ENCODE results near the gene SETBP1. TPM values are rescaled to one million over a fixed set of nuclear protein-coding genes. Genes with fewer than 3 reads are reported as not detected.

SETBP1 gene
- total RNA-seq, 1 experiment from 2014 or later = 11.9 TPM

- H3K9me3 ChIP-seq (replicated peaks) = no peaks in the 10 kb centered on the region
- no peaks in the 10 kb centered on the region for H3K27me3 ChIP-seq
- H3K4me1 ChIP-seq = peaks cover 46% of the 10 kb centered on the region
- no peak overlapping the region for H3K27ac ChIP-seq
- no peaks in the 10 kb centered on the region for H3K36me3 ChIP-seq
- H3K4me3 ChIP-seq = no peak overlapping the region
- no peak for DNase-seq
Observed at GRCh38 chr18:44726059-44726421, 45.4 kb downstream of the SETBP1 start.

- H3K36me3 ChIP-seq = no peaks in the 10 kb centered on the region
- H3K4me1 ChIP-seq = peaks cover 40% of the 10 kb centered on the region
- no peak for DNase-seq
- no peak overlapping the region for H3K27ac ChIP-seq
- no peaks in the 10 kb centered on the region for H3K9me3 ChIP-seq (replicated peaks)
- no peaks in the 10 kb centered on the region for H3K27me3 ChIP-seq
- H3K4me3 ChIP-seq = no peak overlapping the region
Observed at GRCh38 chr18:44727291-44727690, 46.6 kb downstream of the SETBP1 start.

GRCh38 chr18:44729631-44730101 is 49.0 kb downstream of the SETBP1 start:
- peak in 1 of 2 experiments; percentile 15 for DNase-seq
- peaks cover 37% of the 10 kb centered on the region for H3K4me1 ChIP-seq

GRCh38 chr18:44730803-44731529 is 50.3 kb downstream of the SETBP1 start:
- DNase-seq = no peak
- H3K36me3 ChIP-seq = no peaks in the 10 kb centered on the region
- H3K9me3 ChIP-seq (replicated peaks) = no peaks in the 10 kb centered on the region
- no peaks in the 10 kb centered on the region for H3K27me3 ChIP-seq
- H3K4me1 ChIP-seq = peaks cover 30% of the 10 kb centered on the region
- no peak overlapping the region for H3K27ac ChIP-seq
- H3K4me3 ChIP-seq = no peak overlapping the region

More at GRCh38 chr18:44729631-44730101, 49.0 kb downstream of the SETBP1 start:
- Histone ChIP-seq H3K4me3 (no peak overlapping the region), H3K27ac (no peak overlapping the region), H3K27me3 (no peaks in the 10 kb centered on the region), H3K36me3 (no peaks in the 10 kb centered on the region), H3K9me3 (replicated peaks) (no peaks in the 10 kb centered on the region)

GRCh38 chr18:44731530-44732237 is 51.0 kb downstream of the SETBP1 start:
- no peak overlapping the region for H3K4me3 ChIP-seq
- H3K9me3 ChIP-seq (replicated peaks) = no peaks in the 10 kb centered on the region
- peaks cover 30% of the 10 kb centered on the region for H3K4me1 ChIP-seq
- H3K36me3 ChIP-seq = no peaks in the 10 kb centered on the region
- H3K27ac ChIP-seq = no peak overlapping the region
- no peak for DNase-seq
- no peaks in the 10 kb centered on the region for H3K27me3 ChIP-seq

GRCh38 chr18:44732238-44732563 is 51.5 kb downstream of the SETBP1 start:
- H3K36me3 ChIP-seq = no peaks in the 10 kb centered on the region

GRCh38 chr18:44732599-44732998 is 51.9 kb downstream of the SETBP1 start:
- no peak overlapping the region for H3K4me3 ChIP-seq
- H3K36me3 ChIP-seq = no peaks in the 10 kb centered on the region
- H3K27me3 ChIP-seq = no peaks in the 10 kb centered on the region
- H3K27ac ChIP-seq = no peak overlapping the region
- H3K4me1 ChIP-seq = peaks cover 30% of the 10 kb centered on the region
- no peaks in the 10 kb centered on the region for H3K9me3 ChIP-seq (replicated peaks)
- peak in 1 of 2 experiments; percentile 28 for DNase-seq

More at GRCh38 chr18:44732238-44732563, 51.5 kb downstream of the SETBP1 start:
- Histone ChIP-seq H3K27me3 (no peaks in the 10 kb centered on the region), H3K9me3 (replicated peaks) (no peaks in the 10 kb centered on the region), H3K27ac (no peak overlapping the region), H3K4me3 (no peak overlapping the region), H3K4me1 (peaks cover 30% of the 10 kb centered on the region)
- no peak for DNase-seq

GRCh38 chr18:44733069-44733753 is 52.5 kb downstream of the SETBP1 start:
- peaks cover 30% of the 10 kb centered on the region for H3K4me1 ChIP-seq
- peak overlapping the region; percentile 33; the same call in 1 of the 2 replicates for H3K27ac ChIP-seq
- no peak overlapping the region for H3K4me3 ChIP-seq
- H3K36me3 ChIP-seq = no peaks in the 10 kb centered on the region
- H3K27me3 ChIP-seq = no peaks in the 10 kb centered on the region
- DNase-seq = peak; percentile 62 to 66
- no peaks in the 10 kb centered on the region for H3K9me3 ChIP-seq (replicated peaks)

GRCh38 chr18:44733754-44734465 is 53.2 kb downstream of the SETBP1 start:
- H3K4me1 ChIP-seq = peaks cover 30% of the 10 kb centered on the region
- DNase-seq = no peak
- H3K27ac ChIP-seq = no peak overlapping the region
- H3K9me3 ChIP-seq (replicated peaks) = no peaks in the 10 kb centered on the region
- H3K27me3 ChIP-seq = no peaks in the 10 kb centered on the region
- no peaks in the 10 kb centered on the region for H3K36me3 ChIP-seq
- no peak overlapping the region for H3K4me3 ChIP-seq

GRCh38 chr18:44735096-44735495 is 54.4 kb downstream of the SETBP1 start:
- no peaks in the 10 kb centered on the region for H3K27me3 ChIP-seq

GRCh38 chr18:44736664-44737380 is 56.1 kb downstream of the SETBP1 start:
- DNase-seq = no peak
- Histone ChIP-seq H3K36me3 (no peaks in the 10 kb centered on the region), H3K27me3 (no peaks in the 10 kb centered on the region), H3K27ac (no peak overlapping the region), H3K9me3 (replicated peaks) (no peaks in the 10 kb centered on the region), H3K4me1 (peaks cover 24% of the 10 kb centered on the region), H3K4me3 (no peak overlapping the region)

More at GRCh38 chr18:44735096-44735495, 54.4 kb downstream of the SETBP1 start:
- H3K9me3 ChIP-seq (replicated peaks) = no peaks in the 10 kb centered on the region
- H3K4me3 ChIP-seq = no peak overlapping the region
- H3K27ac ChIP-seq = no peak overlapping the region
- peaks cover 23% of the 10 kb centered on the region for H3K4me1 ChIP-seq
- no peaks in the 10 kb centered on the region for H3K36me3 ChIP-seq
- DNase-seq = no peak

GRCh38 chr18:44737623-44738022 is 56.9 kb downstream of the SETBP1 start:
- H3K27ac ChIP-seq = no peak overlapping the region
- DNase-seq = no peak
- no peaks in the 10 kb centered on the region for H3K27me3 ChIP-seq

GRCh38 chr18:44740000-44740399 is 59.3 kb downstream of the SETBP1 start:
- H3K9me3 ChIP-seq (replicated peaks) = no peaks in the 10 kb centered on the region
- peaks cover 22% of the 10 kb centered on the region for H3K4me1 ChIP-seq
- no peak overlapping the region for H3K27ac ChIP-seq
- no peak overlapping the region for H3K4me3 ChIP-seq
- DNase-seq = no peak
- H3K36me3 ChIP-seq = no peaks in the 10 kb centered on the region
- H3K27me3 ChIP-seq = no peaks in the 10 kb centered on the region

More at GRCh38 chr18:44737623-44738022, 56.9 kb downstream of the SETBP1 start:
- no peaks in the 10 kb centered on the region for H3K9me3 ChIP-seq (replicated peaks)
- no peaks in the 10 kb centered on the region for H3K36me3 ChIP-seq
- no peak overlapping the region for H3K4me3 ChIP-seq
- peaks cover 23% of the 10 kb centered on the region for H3K4me1 ChIP-seq

- Histone ChIP-seq H3K9me3 (replicated peaks) (no peaks in the 10 kb centered on the region), H3K27me3 (no peaks in the 10 kb centered on the region), H3K27ac (no peak overlapping the region), H3K4me1 (peaks cover 22% of the 10 kb centered on the region), H3K4me3 (no peak overlapping the region), H3K36me3 (no peaks in the 10 kb centered on the region)
- no peak for DNase-seq
Observed at GRCh38 chr18:44741085-44741484, 60.4 kb downstream of the SETBP1 start.
